NCI-H345 treated with DMSO at 0.1 percent for 48 hours (cell line): ENCODE data around the gene IGSF3.
"Not testable (repeated sequence)": the region's sequence is repeated elsewhere in the genome, so short reads cannot be mapped to it uniquely, and the experiment has no call there.

Experiments
- DNase-seq: peaks from one replicate; lab custom pipeline; 2025; ENCODE audit not compliant: unreplicated experiment; lab: John Stamatoyannopoulos, UW

Gene IGSF3

DNA sequence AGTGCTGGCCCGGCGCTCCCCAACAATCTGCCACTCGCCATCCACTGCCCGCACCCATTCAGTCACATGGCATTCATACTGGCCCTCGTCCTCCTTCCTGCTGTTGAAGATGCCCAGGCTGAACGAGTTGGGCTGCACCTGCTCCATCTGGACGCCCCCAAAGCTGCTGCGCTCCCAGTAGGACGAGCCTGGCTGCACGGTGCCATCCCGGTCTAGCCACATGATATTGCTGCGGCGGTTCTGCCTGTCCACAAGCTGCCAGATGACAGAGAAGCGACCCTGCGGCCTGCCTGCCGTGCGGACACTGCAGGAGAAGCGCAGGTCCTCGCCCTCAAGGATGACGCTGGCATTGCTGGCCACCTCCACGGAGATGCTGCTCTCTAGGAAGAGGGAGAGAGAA, 63.9 kb downstream of the IGSF3 start:
- not testable (repeated sequence) for DNase-seq

DNA sequence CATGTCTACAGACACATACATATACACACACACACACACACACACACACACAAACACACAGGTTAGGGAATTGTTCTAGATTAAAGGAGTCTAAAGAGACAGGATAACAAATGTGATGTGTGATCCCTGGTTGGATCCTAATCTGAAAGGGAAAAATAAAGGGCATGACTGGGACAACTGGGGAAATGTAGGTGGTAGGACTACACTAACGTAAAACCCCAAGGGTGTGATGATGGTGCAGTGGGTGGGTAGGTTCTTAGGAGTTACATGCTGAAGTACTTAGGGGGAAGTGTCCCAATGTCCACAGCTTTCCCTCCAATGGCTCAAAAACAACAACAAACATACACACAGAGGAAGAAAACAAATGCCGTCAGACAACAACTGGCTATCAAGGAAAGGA, 68.2 kb downstream of the IGSF3 start:
- not testable (repeated sequence) for DNase-seq

DNA sequence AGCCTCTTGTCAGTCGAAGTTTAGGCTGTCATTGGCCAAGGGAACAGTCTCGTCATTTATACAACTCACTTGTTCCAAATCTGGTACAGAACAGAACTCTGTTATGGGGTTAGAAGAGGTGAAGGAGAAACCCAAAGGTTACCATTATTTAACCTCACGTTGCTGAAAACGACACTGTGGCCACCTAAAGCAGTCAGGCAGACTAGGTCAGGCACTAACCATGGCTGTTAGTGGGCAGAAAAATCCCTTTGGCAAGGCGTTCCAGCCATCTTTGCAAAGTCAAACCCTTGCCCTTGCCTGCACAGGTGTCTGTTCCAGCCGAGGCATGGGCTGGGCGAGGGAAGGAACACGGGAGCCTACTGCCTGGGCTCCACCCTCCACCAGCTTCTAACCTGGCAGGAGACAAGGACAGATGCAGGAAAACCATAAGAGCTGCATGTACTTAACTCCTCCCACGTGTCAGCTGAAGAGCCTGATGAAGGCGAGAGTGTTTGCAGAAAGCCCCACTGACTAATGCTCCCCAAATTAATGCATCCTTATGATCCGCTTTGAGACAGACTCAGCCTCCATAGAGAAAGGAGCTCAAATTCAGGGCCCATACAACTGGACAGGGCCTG, 69.0 kb downstream of the IGSF3 start:
- DNase-seq: not testable (repeated sequence)

GRCh38 chr1:116597388-116597787, 70.1 kb downstream of the IGSF3 start:
- not testable (repeated sequence) for DNase-seq

- not testable (repeated sequence) for DNase-seq
These were observed 70.7 kb downstream of the IGSF3 start for GRCh38 chr1:116596742-116597307.

GRCh38 chr1:116595946-116596741, 71.4 kb downstream of the IGSF3 start:
- not testable (repeated sequence) for DNase-seq

- DNase-seq: not testable (repeated sequence)
These were observed 72.3 kb downstream of the IGSF3 start for GRCh38 chr1:116595065-116595840.

DNA sequence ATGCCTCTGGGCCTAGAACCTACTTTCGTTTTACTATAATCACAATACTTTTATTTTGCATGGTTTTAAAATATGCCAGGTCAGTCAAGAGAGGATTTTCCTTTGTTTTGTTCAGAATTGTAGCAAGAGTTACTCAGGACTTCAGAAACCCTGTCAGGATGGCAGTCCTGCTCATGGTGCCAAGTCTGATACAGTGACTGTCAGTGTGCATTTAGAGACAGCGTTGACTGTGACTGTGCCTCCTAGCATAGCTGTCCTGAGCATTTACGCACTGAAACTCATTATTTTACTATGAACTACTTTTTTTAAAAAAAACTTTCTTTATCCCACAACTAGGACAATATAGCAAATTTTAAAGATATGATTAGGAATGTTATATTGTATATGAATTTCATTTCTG, 73.6 kb downstream of the IGSF3 start:
- DNase-seq: not testable (repeated sequence)

DNA sequence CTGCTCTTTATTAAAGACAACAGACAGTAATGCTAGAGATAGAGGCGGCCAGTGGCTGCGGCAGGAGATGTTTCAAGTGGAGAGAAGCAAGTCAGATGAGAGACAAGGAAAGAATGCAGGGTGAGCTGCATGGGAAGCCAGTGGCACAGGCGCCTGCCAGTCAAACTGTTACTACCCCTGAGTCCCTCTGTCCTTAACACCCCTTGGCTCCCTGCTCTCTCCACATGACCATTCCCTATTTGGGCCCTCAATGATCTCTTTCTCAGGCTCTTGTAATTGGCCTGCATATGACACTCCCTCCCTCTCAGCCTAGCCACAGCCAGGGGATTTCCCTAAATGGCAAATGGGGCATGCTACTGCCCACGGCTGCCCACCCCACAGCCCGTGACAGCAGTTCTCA, 74.1 kb downstream of the IGSF3 start:
- not testable (repeated sequence) for DNase-seq

GRCh38 chr1:116591951-116592605, 75.5 kb downstream of the IGSF3 start:
- not testable (repeated sequence) for DNase-seq

DNA sequence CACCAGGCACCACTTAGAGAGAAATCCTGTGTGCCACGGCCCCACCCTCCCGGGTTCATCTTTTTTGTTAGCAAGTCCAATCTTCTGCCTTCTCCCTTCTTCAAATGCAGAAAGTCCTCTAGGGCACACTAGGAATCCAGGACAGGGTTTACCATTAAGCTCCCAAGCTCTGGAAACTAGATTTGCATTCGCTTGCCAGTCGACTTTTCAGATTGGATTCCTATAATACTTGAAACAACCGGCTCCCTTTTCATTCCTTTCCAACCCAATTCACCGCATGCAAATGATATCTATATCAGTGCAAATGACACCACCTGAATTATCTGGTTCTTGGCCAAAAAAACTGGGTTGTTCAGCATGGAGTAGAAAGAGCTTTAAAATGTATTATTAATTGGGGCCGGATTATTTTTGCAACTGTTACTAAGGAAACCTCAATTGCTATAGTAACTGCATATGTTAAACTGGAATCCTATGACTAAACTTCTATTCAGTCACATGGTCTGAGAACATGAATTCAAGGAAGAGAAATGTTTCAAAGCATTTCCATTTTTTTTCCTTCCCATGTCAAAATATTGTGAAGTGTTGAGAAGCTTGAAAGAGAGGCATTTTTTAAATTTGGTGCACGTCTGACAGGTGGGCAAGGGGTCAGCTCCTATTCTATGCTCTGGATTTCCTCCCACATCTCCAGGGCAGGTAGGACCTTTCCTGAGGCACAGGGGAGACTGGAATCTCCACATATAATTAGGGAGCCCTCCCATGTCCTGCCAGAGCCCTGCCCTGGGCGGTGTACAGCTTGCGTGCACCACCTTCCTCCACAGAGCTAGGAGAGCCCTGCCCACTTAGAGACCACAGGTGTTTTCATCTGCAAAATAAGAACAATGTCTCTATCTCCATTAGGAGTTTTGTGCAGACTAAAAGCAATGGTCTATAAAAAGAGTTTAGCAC, 76.3 kb downstream of the IGSF3 start:
- not testable (repeated sequence) for DNase-seq

DNA sequence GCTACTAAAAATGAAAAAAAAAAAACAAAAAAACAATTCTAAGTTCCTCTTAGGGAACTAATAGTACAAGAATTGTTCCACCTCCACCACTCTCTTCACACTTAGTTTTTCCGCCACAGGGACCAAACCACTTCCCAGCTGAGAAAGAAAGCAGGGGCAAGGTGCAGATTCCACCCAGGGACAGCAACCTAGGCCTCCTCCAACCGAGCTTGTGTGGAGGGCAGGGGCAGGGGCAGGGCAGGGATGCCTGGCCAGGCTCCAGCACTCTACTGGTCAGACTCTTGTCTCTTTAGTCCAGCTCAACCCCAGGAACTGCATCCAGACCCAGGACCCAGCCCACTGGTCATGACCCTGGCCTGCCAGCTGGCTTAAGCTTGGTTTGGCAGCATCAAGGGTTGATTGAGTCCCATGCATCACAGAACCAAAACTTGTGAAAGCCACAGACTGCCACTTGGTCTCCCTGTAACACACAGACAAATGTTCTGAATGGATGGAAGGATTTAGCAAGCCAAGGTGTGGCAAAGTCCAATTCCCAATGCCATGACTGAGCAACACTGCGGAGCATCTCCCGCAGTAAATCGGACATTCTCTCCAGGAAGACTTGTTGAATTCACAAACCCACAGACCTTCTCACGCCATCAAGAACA, 77.1 kb downstream of the IGSF3 start:
- DNase-seq: not testable (repeated sequence)

GRCh38 chr1:116589101-116589735, 78.3 kb downstream of the IGSF3 start:
- not testable (repeated sequence) for DNase-seq

- no peak for DNase-seq
These were observed 79.9 kb downstream of the IGSF3 start for GRCh38 chr1:116587501-116588227.

DNA sequence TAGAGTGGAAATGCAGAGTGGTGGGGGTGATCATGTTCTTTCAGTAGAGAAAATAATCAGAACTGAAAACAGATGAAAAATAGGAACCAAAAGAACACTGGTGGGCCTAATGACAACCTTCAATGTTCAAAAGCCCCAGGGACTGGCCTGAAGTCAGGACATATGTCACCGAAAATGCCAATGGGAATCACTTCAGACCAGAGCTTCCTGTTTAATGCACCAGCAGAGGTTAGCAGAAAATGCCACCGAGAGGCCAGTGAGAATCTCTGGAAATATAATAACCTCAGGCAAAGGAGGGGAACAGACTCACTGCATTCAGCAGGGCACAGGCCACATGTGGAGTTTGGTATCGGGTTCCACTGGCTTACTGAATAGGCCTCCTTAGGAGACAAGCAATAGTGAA, 80.8 kb downstream of the IGSF3 start:
- DNase-seq: no peak

- DNase-seq: no peak
These were observed 81.6 kb downstream of the IGSF3 start for GRCh38 chr1:116585886-116586285.

DNA sequence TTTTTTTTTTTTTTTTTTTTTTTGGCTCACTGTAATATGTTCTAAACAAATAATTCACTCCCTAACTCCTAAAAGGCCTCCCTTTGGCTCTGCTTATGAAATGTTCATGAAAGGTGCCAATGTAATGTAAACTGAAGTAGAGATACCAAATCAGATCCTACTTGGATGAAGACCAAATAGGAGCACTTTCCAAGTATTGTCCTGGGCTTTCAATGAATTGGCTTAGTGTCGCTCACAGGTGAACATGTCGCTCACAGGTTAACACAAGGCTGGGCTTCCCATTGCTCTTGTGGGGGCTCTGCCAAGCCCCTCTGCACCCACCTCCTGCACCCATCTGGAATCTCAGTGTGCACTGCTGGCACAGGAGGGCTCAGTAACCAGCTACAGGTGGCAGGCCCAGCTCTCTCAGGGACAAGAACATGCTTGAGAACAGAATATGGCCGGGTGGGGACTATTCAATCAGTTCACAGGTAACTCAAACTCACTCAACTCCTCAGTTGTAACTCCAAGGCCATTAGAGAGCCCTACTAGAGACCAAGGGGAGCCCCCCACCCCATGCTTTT, 86.1 kb downstream of the IGSF3 start:
- no peak for DNase-seq
